HG02763 (cell line): ENCODE data around the gene IL5.
"Not testable (repeated sequence)": the region's sequence is repeated elsewhere in the genome, so short reads cannot be mapped to it uniquely, and the experiment has no call there.

Experiments used
- ATAC-seq: cut with Tn5 transposase; IDR thresholded peaks from one replicate; pipeline ENCODE4 v1.9.1; 2021; ENCODE audit warnings: mild to moderate bottlenecking, moderate library complexity; ENCODE audit not compliant: unreplicated experiment

Gene IL5

DNA sequence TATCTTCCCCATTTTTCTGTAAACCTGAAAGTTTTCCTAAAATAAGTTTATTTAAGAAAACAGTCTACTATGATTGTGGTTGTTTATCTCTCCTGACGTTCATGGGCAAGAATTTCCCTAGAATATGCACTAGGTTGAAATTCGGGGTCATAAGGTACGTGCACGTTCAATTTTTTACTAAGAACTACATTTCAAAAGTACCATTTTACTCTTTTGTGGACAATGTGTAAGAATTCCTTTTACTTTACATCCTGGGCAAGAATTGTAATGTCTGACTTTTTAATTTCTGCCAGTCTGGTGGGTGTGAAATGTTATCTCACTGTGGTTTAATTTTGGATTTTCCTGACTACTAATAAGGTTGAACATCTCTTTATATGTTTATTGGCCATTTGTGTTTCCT, 12.4 kb downstream of the IL5 start:
- no peak for ATAC-seq

DNA sequence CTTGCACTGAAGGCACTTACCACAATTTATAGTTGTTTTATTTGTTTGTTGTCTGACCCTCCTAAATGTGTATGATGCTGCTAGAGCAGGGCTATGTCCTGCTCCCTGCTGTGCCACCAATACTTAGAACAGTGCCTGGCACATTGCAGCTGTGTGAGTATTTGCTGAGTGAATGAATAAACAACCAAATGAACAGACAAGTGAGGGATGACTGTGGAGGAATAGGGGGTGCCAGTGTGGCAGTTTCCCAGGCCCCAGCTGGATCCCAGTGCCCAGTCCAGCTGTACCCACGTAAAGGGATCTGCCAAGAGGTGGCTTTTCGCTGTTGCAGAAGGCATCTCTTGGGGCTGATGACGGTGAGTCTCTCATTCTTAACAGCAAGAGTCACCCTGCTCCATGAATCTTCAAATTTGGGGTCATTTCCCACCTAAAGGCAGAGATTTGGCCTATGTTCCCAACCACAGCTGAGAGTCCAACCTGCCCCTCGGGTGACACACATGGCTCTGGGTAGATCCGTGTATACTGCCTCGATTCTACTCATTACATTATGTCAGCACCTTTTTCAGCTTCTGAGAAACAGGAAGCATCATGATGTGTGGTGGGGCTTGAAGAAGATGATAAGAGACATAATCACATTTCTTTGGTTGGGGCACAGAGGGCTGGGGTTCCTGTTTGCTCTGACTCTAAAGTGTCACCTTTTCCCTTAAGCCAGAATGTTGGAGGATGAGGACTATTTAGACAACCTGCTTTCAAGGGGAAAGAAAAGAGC, 14.3 kb downstream of the IL5 start:
- ATAC-seq, result no peak

DNA sequence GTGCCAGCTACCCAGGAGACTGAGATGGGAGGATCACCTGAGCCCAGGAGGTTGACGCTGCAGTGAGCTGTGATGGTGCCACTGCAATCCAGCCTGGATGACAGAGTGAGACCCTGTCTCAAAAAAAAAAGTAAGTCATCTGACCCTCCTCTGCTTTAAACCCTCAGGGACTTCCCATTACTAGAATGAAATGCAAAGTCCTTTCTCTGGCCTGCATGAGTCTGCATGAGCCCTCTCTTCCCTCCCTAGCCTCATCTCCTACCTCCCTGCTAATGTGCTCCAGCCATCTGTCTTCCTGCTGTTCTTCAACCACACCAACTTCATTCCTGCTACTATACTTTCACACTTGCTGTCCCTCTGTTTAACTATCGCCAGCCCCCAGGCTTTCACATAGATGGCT, 15.3 kb downstream of the IL5 start:
- ATAC-seq, result no peak

DNA sequence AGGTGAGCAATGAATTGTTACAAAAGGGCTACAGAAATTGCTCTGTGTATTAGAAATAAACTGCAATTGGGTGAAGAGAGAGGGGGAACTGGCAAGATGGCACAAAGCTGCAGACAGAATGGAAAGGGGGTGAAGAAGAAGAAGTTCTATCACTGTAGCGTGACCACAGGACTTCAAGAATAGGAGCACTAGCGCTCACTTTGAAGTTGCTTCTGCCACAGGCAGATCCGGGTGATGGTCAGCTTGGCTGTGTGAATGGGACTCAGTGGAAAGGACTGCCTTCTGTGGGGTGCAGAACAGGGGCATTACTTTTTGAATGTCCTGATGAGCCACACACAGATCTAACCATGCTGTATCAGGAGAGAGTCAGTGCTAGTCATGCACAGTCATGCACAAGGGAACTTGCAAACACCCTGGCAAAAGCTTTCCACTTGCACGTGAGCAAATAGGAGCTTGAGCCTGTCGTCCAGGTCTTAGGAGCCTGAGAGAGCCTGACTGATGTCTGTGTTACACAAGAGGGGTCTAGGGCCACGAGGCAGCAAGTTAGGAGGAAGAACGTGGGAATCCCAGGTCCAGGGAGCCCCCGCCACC, 16.3 kb downstream of the IL5 start:
- no peak for ATAC-seq

DNA sequence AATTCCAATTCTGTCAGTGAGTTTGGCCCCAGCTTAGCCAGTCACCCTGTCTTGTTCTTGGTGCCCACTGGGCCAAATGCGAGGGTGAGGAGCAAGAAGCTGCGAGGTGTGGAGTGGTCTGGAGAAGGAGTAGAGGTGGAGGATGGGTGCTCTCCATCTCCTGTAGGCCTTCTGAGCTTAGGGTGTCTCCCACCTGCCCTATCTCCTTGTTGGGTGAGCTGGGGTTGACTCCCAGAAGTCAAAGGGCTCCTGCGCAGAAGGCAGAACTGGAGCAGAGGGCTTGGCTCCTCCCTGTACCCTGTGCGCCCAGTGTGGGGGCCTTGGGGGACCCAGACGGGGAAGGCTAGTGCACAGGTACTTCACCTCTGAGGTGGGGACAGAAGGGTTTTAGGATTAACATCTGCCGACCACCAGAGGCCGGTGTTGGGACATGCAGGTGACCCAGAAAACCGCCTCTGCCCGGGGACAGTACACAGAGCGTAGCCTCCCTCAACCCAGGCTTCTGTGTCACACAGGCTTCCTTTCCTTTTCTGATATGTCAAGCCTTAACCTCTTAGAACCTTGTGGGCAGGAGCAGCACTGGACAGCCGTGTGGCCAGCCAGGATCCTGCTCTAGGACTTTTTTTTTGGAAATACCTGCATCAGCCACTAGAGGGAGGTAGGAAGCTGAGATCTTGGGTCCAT, 16.9 kb downstream of the IL5 start:
- no peak for ATAC-seq

DNA sequence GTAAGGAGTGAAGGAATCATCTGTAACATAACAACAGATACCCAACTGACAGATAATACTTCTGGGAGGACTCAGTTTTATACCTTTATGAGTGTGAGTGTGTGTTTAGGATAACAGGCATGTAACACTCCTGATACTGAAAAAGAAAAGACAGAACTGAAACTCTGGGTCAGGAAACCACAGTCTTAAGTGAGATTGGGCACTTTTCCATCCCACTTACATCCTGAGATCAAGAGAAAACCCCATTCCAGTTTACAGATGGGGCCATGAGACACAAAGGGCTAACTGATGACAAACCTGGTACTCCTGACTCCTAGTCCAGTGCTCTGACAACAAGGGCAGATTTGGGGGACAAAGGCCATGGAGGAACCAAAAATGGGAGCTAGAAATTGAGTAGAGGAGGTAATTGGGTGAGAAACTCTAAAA, 18.0 kb downstream of the IL5 start:
- peak; percentile 75 for ATAC-seq

DNA sequence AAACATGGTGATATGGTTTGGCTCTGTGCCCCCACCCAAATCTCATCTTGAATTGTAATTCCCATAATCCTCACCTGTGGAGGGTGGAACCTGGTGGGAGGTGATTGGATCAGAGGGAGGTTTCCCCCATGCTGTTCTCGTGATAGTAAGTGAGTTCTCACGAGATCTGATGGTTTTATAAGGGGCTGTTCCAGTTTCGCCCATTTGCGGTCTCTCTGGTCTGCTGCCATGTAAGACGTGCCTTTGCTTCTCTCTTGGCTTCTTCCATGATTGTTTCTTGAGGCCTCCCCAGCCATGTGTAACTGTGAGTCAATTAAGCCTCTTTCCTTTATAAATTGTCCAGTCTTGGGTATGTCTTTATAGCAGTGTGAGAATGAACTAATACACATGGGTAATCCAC, 18.4 kb downstream of the IL5 start:
- not testable (repeated sequence) for ATAC-seq

DNA sequence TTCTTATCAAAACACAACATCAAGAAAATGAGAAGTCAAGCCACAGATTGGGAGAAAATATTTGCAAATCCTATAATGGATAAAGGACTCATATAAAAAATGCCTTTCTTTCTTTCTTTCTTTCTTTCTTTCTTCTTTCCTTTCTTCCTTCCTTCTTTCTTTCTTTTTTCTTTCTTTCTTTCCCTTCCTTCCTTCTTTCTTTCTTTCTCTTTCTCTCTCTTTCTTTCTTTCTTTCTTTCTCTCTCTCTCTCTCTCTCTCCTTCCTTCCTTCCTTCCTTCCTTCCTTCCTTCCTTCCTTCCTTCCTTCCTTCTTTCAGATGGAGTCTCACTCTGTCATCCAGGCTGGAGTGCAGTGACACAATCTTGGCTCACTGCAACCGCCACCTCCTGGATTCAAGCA, 21.3 kb downstream of the IL5 start:
- not testable (repeated sequence) for ATAC-seq

DNA sequence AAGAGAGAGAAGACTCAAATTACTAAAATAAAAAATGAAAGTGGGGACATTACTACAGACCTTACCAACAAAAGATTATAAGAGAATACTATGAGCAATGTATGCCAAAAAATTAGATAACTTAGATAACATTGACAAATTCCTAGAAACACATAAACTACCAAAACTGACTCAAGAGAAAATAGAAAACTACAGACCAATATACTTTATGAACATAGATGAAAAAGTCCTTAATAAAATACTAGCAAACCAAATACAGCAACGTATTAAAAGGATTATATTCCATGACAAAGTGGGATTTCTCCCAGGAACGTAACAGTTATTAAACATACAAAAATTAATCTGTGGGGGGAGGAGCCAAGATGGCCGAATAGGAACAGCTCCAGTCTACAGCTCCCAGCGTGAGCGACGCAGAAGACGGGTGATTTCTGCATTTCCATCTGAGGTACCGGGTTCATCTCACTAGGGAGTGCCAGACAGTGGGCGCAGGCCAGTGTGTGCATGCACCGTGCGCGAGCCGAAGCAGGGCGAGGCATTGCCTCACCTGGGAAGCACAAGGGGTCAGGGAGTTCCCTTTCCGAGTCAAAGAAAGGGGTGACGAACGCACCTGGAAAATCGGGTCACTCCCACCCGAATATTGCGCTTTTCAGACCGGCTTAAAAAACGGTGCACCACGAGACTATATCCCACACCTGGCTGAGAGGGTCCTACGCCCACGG, 29.5 kb downstream of the IL5 start:
- not testable (repeated sequence) for ATAC-seq

DNA sequence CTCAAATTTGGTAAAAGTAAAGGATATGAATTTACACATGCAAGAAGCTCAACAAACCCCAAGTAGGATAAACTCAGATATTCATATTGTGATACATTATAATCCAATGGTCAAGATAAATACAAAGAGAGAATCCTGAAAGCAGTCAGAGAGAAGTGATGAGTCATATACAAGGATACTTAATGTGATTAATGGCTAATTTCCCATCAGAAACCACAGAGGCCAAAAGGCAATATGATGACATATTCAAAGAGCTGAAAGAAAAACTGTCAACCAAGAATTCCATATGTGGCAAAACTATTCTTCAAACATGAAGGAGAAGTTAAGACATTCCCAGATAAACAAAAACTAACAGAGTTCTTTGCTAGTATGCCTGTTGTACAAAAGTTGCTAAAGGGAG, 33.2 kb downstream of the IL5 start:
- ATAC-seq, result no peak

DNA sequence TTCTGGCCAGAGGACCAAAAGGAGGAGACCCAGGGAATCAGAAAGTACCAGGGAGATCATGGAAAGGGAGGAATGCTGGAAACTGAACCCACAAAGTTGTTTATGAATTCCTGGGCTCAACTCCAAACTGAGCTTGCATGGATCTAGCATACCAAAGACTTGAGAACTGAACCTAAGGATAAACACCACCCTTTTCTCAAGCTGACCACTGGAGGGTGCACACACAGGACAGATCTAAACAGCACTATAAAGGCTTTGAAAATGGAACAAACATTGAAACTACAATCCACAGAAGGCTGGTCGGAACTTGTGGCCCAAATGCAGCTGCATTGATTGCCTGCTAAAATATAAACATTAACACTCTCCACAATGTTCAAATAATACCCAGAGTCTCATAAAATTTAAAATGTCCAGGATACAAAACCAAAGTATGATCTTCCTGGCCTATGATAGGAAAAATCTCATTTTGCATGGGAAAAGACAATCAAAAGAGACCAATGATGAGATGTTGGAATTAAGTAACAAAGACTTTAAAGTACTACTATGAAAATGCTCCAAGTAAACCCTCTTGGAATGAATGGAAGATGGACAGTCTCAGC, 37.1 kb downstream of the IL5 start:
- peak; percentile 48 for ATAC-seq

DNA sequence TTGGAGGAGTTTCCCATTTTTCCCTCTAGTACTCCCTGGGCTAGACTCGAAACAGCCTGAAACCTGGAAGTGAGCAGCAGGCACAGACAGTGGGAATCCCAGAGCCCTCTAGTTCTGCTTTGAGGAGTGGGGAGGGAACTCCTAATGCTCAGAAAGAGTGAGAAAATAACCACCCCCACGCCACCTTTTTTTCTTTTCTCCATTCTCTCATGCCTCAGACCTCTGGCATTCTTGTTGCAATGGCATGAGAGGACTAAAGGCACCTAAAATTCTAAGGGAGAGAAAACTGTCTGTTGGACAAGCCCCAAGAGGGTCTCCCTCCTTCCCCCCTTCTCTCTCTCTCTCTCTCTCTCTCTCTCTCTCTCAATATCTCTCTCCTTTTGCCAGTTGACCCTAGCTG, 37.7 kb downstream of the IL5 start:
- no peak for ATAC-seq

DNA sequence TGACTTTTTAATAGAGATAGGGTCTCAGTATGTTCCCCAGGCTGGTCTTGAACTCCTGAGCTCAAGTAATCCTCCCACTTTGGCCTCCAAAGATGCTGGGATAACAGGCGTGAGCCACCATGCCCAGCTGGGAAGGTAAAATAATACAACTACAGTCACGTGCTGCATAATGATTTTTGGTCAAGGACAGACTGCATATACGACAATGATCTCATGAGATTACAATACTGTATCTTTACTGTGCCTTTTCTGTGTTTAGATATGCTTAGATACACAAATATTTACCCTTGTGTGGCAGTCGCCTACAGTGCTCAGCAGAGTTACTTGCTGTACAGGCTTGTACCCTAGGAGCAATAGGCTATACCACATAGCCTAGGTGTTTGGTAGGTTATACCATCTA, 38.6 kb downstream of the IL5 start:
- no peak for ATAC-seq

DNA sequence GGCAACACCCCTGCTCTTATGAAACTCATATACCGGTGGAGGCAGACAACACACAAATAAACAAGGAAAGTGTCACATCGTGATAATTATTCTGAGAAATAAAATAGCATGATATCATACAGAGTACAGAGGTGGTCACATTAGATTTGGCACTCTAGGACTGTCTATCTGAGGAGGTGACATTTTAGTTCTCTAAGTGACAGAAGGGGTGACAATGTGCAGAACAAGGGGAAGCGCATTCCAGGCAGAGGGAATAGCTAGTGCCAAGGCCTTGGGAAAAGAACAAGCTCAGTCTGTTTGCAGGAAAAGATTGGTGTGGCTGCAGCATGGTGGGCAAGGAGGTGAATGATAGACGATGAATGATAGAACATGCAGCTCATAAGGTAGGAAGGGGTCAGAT, 40.1 kb downstream of the IL5 start:
- no peak for ATAC-seq

DNA sequence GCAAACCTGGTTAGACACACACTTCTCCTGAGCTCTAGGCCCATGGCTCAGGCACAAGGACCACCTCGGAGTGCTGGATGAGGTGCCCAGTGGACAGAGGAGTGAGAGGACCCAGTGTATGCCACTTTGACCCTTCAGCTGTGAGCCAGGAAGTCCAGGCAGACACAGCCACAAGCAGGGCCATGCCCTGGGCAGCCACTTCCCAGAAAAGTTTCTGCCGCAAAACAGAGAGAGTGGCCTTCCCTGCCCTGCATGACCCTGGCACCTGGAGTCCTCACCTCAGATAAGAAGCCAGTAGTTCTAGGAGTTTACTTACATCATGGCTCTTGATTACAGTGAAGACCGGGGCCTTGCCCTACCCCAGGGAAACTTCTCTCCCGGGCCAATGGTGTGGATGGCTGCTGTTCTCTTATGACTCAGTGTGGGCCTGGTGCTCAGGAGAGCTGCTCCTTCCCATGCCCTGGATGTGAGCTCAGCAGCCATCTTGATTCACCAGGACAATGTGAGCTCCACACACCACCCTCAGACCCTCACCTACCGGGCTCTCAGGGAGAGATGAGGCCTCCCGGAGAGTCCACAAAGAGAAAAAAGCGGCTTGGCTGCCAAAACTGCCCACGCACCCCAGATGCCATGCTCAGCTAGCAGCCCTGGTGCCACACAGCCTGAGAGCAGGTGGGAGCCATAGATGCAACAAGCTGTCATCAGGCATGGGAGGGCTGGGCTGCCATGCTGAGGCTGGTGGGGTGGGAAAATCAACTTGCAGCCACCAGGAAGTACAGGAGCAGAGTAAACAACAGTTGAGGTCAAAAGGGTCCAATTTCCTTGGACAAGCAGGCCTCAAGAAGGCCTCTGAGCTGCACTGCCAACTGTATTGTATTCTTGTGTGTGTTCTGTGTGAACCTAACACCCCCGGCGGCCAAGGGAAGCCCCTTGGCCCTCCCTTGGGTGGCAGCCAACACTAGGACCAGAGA, 41.1 kb downstream of the IL5 start:
- ATAC-seq, result no peak

DNA sequence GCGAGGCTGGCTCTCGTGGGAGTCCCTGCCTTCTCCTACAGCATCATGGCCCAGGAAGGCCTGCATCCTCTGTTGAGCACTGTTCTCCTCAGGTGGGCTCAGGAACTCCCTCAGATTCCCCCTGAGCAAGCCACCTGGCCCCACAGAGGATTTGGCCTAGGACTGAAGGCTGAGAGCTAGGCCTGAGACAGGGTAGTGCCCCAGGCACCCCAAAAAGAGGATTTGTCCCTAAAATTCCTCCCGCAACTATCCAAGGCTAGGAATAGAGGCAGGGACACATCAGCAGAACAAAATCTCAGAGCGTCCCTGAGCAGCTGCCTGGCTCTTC, 41.7 kb downstream of the IL5 start:
- ATAC-seq, result no peak

DNA sequence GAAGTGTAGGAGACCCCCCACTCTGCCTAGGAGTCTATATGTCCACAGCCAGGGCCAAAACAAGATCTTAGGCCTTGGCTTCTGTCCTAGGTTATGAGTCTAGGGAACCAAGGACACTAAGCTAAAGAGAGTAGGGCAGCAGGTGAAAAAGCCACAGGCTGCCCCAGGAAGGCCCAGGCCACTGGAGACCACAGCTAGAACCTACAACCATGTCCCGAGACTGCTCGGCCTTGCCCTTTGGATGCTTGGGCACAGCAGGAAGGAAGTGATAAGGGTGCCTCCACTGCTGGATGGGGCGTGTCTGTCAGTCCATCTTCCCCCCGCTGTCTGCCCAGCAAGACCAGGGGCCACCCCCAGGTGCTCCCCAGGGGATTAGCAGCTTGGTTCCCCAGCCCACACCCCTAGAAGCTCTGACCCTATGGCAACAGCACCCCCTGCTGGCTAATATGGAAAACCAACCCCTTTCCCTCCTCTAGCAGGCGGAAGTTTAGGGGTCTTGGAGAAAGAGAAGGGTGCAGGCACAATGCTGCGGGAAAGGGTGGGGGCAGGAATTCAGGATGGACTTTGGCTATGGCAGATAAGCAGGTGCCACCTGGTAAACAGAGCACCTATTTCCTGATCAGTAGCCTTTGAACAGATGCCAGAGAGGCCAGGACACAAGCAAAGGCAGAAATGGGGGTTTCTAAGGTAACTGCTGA, 42.2 kb downstream of the IL5 start:
- ATAC-seq, result no peak

DNA sequence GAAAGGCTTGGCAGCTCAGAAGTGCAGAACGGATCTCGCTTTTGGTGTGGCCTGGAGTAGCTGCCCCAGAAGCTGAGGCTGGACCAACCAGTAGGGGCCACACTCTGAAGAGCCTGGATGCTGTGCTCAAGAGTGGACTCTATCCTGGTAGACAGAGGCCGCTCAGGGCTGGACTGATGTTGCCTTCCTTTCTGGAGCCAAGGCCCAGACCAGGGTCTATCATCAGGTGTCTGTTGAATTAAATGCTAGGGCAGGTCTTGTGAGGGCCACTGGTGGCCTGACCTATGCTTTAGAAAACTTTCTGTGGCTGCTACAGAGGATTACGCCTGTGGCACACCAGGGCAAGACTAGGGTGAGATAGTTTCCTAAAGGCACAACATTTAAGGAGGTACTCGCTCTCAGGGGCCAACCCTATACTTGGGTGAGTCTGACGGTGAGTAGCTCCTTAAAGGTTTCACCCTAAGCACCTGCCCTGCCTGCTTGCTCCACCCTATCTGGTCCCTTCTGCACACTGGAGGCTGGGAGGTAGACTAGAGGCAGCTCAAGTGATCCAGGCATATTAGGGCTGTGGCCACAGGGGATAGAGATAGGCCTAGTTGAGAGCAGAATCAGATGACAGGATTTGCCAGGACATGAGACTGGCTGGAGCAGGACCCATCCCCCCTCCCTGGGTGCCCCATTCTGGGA, 42.9 kb downstream of the IL5 start:
- ATAC-seq, result no peak
